ENCODE data around the gene RNASEL.

- TF ChIP-seq POLR2A (IDR thresholded peaks at IDR 0.05) (no peak), CTCF (IDR thresholded peaks at IDR 0.05) (no peak)
These were observed 46.8 kb upstream of the RNASEL start for GRCh38 chr1:182635871-182636270.

Data from upper lobe of left lung (tissue), 4 donors.